ENCODE measurements around the gene SMPDL3A.

SMPDL3A gene

DNA sequence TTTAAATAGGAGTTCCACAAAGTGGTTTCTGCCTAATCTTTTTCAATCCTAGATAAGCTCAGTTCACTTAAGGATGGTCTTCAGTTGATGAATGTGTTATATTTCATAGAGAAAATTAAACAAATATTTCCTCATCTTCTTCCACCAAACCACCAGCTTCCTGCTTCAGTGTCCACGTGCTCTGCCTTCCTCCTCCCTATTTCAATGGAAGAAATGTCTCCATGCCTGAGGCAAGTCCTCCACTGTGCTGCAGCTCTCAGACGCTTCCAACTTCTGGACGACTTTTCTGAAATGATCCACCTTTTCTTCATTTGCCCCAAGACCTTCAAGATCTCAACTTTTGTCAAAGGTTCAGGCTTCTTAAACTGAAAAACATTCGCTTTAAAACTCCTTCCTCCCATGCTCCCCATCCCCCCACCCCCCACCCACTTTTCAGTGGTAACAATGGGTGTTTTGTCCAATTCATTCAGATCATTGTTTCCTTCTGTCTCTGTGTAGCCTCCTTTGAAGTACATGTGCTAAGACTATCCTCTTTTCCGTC is 34.8 kb upstream of the SMPDL3A start:
- no peak overlapping the region for H3K4me3 Mint-ChIP-seq
- no peak overlapping the region for H3K27ac Mint-ChIP-seq
- no peaks in the 10 kb centered on the region for H3K36me3 Mint-ChIP-seq
- DNase-seq (ENCODE audit: low spot score in 2 of 2) = no peak
- no peaks in the 10 kb centered on the region for H3K27me3 Mint-ChIP-seq
- peaks cover 3% of the 10 kb centered on the region for H3K9me3 Mint-ChIP-seq
- H3K4me1 Mint-ChIP-seq = peaks cover 22% of the 10 kb centered on the region
- ATAC-seq (ENCODE audit: low read depth) = no peak

DNA sequence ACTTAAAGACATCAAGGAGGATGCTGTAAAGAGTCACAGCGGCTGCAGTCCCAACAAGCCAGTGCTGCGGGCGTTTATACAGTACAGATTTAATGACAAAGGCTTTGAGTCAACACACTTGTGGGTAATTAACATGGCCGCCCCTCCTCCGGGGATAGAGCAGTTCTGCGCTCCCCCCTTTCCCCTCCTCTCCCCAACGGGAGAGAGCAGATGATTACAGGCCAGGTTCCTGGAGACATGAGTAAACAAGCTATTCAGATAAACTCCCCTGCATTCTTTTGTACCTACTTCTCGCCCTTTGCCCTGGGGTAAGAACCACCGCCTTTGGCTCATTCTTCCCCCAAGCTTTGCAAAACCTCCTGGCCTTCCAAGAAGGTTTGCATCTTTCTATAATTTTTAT is 33.2 kb upstream of the SMPDL3A start:
- Mint-ChIP-seq H3K27me3 (no peaks in the 10 kb centered on the region), H3K36me3 (no peaks in the 10 kb centered on the region), H3K4me3 (no peak overlapping the region), H3K4me1 (peaks cover 19% of the 10 kb centered on the region), H3K27ac (no peak overlapping the region), H3K9me3 (no peaks in the 10 kb centered on the region)
- ATAC-seq (ENCODE audit: low read depth) = no peak
- DNase-seq (ENCODE audit: low spot score in 2 of 2) = no peak

DNA sequence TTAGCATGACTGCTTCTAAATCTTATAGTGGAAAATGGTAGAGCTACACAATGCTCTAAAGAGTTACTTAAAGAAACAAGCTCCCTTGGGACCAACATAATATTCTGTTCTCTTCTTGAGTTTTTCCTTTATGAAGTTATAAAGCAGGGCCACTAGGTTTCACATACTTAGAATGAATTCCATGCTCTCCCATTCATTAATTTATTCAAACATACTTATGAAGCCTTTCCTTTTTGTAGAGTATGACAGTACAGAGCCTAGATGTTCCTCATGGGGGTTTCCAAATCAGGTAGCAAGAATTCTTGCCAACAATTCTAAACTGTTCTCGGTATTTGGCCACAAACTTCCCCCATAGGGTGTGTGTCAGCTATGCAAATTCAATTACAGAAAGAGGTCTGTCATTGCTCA is 30.1 kb upstream of the SMPDL3A start:
- DNase-seq (ENCODE audit: low spot score in 2 of 2) (no peak), ATAC-seq (ENCODE audit: low read depth) (peak; percentile 95)
- Mint-ChIP-seq H3K27me3 (no peaks in the 10 kb centered on the region), H3K27ac (no peak overlapping the region), H3K4me1 (peaks cover 7% of the 10 kb centered on the region), H3K9me3 (peaks cover 1% of the 10 kb centered on the region), H3K4me3 (no peak overlapping the region), H3K36me3 (no peaks in the 10 kb centered on the region)

- no peaks in the 10 kb centered on the region for H3K36me3 Mint-ChIP-seq
- peaks cover 1% of the 10 kb centered on the region for H3K9me3 Mint-ChIP-seq
- H3K27ac Mint-ChIP-seq = no peak overlapping the region
- H3K4me3 Mint-ChIP-seq = no peak overlapping the region
- H3K4me1 Mint-ChIP-seq = peaks cover 5% of the 10 kb centered on the region
- ATAC-seq (ENCODE audit: low read depth) (no peak), DNase-seq (ENCODE audit: low spot score in 2 of 2) (no peak)
- H3K27me3 Mint-ChIP-seq = no peaks in the 10 kb centered on the region
These were observed 28.7 kb upstream of the SMPDL3A start for GRCh38 chr6:122760330-122760729.

- DNase-seq (ENCODE audit: low spot score in 2 of 2) (no peak), ATAC-seq (ENCODE audit: low read depth) (no peak)
- Mint-ChIP-seq H3K27ac (no peak overlapping the region), H3K36me3 (no peaks in the 10 kb centered on the region), H3K4me3 (no peak overlapping the region), H3K9me3 (peaks cover 1% of the 10 kb centered on the region), H3K4me1 (no peaks in the 10 kb centered on the region), H3K27me3 (peaks cover 4% of the 10 kb centered on the region)
These were observed 22.8 kb upstream of the SMPDL3A start for GRCh38 chr6:122766256-122766655.

- H3K4me3 Mint-ChIP-seq = no peak overlapping the region
- no peak overlapping the region for H3K27ac Mint-ChIP-seq
- peaks cover 3% of the 10 kb centered on the region for H3K27me3 Mint-ChIP-seq
- H3K4me1 Mint-ChIP-seq = no peaks in the 10 kb centered on the region
- no peak for ATAC-seq (ENCODE audit: low read depth)
- no peak for DNase-seq (ENCODE audit: low spot score in 2 of 2)
- H3K36me3 Mint-ChIP-seq = no peaks in the 10 kb centered on the region
- H3K9me3 Mint-ChIP-seq = peaks cover 3% of the 10 kb centered on the region
These were observed 18.0 kb upstream of the SMPDL3A start for GRCh38 chr6:122770835-122771601.

- DNase-seq (ENCODE audit: low spot score in 2 of 2) = no peak
- Mint-ChIP-seq H3K36me3 (no peaks in the 10 kb centered on the region), H3K27me3 (no peaks in the 10 kb centered on the region), H3K4me3 (no peak overlapping the region), H3K9me3 (peaks cover 6% of the 10 kb centered on the region), H3K4me1 (no peaks in the 10 kb centered on the region), H3K27ac (no peak overlapping the region)
- ATAC-seq (ENCODE audit: low read depth) = no peak
These were observed 16.2 kb upstream of the SMPDL3A start for GRCh38 chr6:122772724-122773415.

DNA sequence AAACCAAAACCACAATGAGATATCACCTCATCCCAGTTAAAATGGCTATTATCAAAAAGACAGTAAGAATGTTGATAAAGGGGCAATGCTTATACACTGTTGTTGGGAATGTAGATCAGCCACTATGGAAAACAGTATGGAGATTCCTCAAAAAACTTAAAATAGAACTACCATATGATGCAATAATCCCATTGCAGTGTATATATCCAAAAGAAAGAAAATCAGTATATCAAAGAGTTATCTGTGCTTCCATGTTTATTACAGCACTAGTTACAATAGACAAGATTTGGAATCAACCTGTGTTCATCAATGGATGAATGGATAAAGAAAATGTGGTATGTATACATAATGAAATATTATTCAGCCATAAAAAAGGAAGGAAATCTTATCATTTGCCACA is 13.1 kb upstream of the SMPDL3A start:
- Mint-ChIP-seq H3K4me1 (no peaks in the 10 kb centered on the region), H3K36me3 (no peaks in the 10 kb centered on the region), H3K9me3 (peaks cover 6% of the 10 kb centered on the region), H3K27ac (no peak overlapping the region), H3K27me3 (no peaks in the 10 kb centered on the region), H3K4me3 (no peak overlapping the region)
- ATAC-seq (ENCODE audit: low read depth) = no peak
- DNase-seq (ENCODE audit: low spot score in 2 of 2) = no peak

DNA sequence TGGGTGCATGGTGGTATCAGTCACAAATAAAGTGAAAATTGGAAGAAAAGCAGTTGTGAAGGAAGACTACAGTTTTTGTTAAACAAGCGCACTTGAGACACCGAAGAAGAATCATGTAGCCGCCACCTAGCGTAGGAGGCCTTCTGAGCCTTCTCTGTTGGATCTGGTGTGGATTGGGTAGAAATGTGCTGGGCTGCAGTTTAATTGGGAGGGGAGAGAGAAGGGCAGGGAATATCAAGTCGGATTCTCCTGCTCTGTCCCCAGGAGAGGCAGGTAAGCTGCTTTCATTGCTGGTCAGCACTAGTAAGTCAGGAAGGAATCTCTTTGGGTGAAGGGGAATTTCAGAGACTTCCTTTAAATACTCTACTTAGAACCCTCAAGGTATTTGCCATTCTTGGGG is 10.8 kb upstream of the SMPDL3A start:
- Mint-ChIP-seq H3K9me3 (peaks cover 6% of the 10 kb centered on the region), H3K4me3 (no peak overlapping the region), H3K27ac (no peak overlapping the region), H3K27me3 (no peaks in the 10 kb centered on the region), H3K4me1 (no peaks in the 10 kb centered on the region), H3K36me3 (no peaks in the 10 kb centered on the region)
- ATAC-seq (ENCODE audit: low read depth) (no peak), DNase-seq (ENCODE audit: low spot score in 2 of 2) (no peak)

DNA sequence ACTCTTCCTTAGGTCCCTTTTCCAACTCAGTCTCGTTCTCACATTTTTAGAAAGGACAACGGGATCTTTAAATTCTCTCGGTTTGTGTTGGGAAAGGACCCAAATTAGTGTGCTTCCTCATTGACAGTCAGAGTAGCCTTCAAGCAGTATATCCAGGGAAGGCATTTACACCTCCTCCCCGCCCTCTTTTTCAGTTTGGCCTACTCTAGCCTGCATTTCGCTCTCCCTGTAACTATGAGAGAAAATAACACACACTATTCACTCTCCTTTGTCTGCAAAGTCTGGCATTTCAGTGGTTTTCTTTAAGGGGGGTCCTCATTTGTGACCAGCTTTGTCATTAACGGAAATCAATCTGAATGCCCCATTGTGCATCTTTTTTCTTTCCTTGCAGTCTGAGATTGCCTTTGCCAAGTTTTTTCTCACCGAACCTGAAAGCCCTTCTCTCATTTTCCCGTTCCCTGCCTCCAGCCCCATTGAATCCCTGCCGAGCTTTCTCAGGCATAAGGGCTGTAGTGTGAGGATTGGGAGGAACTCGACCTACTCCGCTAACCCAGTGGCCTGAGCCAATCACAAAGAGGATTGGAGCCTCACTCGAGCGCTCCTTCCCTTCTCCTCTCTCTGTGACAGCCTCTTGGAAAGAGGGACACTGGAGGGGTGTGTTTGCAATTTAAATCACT is 9.9 kb upstream of the SMPDL3A start:
- DNase-seq (ENCODE audit: low spot score in 2 of 2) (no peak), ATAC-seq (ENCODE audit: low read depth) (no peak)
- Mint-ChIP-seq H3K9me3 (peaks cover 6% of the 10 kb centered on the region), H3K27ac (no peak overlapping the region), H3K4me3 (no peak overlapping the region), H3K36me3 (no peaks in the 10 kb centered on the region), H3K4me1 (no peaks in the 10 kb centered on the region), H3K27me3 (no peaks in the 10 kb centered on the region)

DNA sequence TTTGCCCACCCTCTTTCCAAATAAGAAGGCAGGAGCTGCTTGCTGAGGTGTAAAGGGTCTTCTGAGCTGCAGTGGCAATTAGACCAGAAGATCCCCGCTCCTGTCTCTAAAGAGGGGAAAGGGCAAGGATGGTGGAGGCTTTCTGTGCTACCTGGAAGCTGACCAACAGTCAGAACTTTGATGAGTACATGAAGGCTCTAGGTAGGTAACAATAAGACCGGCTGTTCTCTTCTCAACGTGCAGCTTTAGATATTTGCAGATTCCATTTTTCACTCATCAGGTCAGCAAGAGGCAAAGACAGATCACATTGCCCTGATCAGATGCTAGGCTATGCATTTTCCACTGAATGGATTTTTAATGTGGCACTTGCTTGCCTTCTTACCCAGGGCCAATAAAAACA is 9.4 kb upstream of the SMPDL3A start, which contains the start of gene FABP7:
FABP7 (plus strand) TSS at position 50 of the 400 bp plus-strand sequence; CDS start at position 129, 79 bp downstream.
- ATAC-seq (ENCODE audit: low read depth) (no peak), DNase-seq (ENCODE audit: low spot score in 2 of 2) (no peak)
- H3K4me3 Mint-ChIP-seq = no peak within 1 kb of the TSS
- H3K36me3 Mint-ChIP-seq = no peaks in the 10 kb centered on the region
- peaks cover 6% of the 10 kb centered on the region for H3K9me3 Mint-ChIP-seq
- no peak within 1 kb of the TSS for H3K27ac Mint-ChIP-seq
- no peaks in the 10 kb centered on the region for H3K27me3 Mint-ChIP-seq
- H3K4me1 Mint-ChIP-seq = no peaks in the 10 kb centered on the region

- Mint-ChIP-seq H3K4me3 (no peak overlapping the region), H3K27me3 (no peaks in the 10 kb centered on the region), H3K36me3 (no peaks in the 10 kb centered on the region)
These were observed 8.9 kb upstream of the SMPDL3A start for GRCh38 chr6:122780114-122780513.

GRCh38 chr6:122781716-122782115 is 7.3 kb upstream of the SMPDL3A start:
- H3K27me3 Mint-ChIP-seq = no peaks in the 10 kb centered on the region
- H3K36me3 Mint-ChIP-seq = no peaks in the 10 kb centered on the region
- H3K27ac Mint-ChIP-seq = no peak overlapping the region
- DNase-seq (ENCODE audit: low spot score in 2 of 2) (no peak), ATAC-seq (ENCODE audit: low read depth) (no peak)
- no peaks in the 10 kb centered on the region for H3K4me1 Mint-ChIP-seq
- no peak overlapping the region for H3K4me3 Mint-ChIP-seq
- H3K9me3 Mint-ChIP-seq = no peaks in the 10 kb centered on the region

More at GRCh38 chr6:122780114-122780513, 8.9 kb upstream of the SMPDL3A start:
- H3K4me1 Mint-ChIP-seq = no peaks in the 10 kb centered on the region
- H3K27ac Mint-ChIP-seq = no peak overlapping the region
- peaks cover 6% of the 10 kb centered on the region for H3K9me3 Mint-ChIP-seq
- DNase-seq (ENCODE audit: low spot score in 2 of 2) (no peak), ATAC-seq (ENCODE audit: low read depth) (no peak)

DNA sequence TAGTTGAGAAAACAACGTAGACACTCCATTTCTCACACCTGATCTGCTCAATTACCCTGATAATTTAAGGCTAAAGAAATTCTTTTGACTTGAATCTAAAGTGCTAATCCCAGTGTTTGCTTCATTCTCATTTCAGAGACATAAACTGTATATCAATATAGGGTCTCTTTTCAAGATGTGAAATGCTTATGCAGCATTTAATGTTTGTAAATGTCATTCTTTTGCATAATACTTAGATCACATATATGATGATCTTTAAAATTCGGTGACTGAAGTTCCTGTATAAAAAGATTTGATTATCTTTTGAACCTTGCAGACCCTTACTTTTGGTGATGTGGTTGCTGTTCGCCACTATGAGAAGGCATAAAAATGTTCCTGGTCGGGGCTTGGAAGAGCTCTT is 5.7 kb upstream of the SMPDL3A start:
- ATAC-seq (ENCODE audit: low read depth) (no peak), DNase-seq (ENCODE audit: low spot score in 2 of 2) (no peak)
- Mint-ChIP-seq H3K9me3 (no peaks in the 10 kb centered on the region), H3K27ac (no peak overlapping the region), H3K4me1 (no peaks in the 10 kb centered on the region), H3K27me3 (peaks cover 4% of the 10 kb centered on the region), H3K36me3 (no peaks in the 10 kb centered on the region), H3K4me3 (no peak overlapping the region)
